Right lobe of liver (tissue), 6 donors: ENCODE data around the gene BTBD2. TPM values are rescaled to one million over a fixed set of nuclear protein-coding genes. Genes with fewer than 3 reads are reported as not detected.
A peak's percentile ranks its signal among the peaks of the same experiment; 100 is the strongest.

Source experiments
- ATAC-seq, 4 donors: fragments of 200-7000 bp; cut with Tn5 transposase; one replicate each; pipeline ENCODE4 v1.9.1; 2020; ENCODE audit warnings: mild to moderate bottlenecking in 4 of 4, moderate library complexity in 4 of 4
- DNase-seq, 3 donors: peaks; one replicate each; pipeline ENCODE4 v3.0.0-alpha.2; 2020
- H3K27ac ChIP-seq, 3 donors: fragments of 200-600 bp; one replicate each; pipeline ENCODE4 v1.8.0; 2022
- H3K27me3 ChIP-seq, 2 donors: fragments of 200-600 bp; one replicate each; pipeline ENCODE4 v1.8.0; 2022
- H3K36me3 ChIP-seq, 4 donors: fragments of 200-600 bp; sonication (generic) in 1 of 4; one replicate each; pipeline versions ENCODE4 v1.5.1 to v1.8.0; 2017 to 2022; ENCODE audit warnings: control low read depth in 1 of 4
- H3K4me1 ChIP-seq, 4 donors: fragments of 200-600 bp; sonication (generic) in 1 of 4; one replicate each; pipeline versions ENCODE4 v1.5.1 to v1.8.0; 2017 to 2022; ENCODE audit warnings: control low read depth in 1 of 4
- H3K4me3 ChIP-seq, 3 donors: fragments of 200-600 bp; one replicate each; pipeline ENCODE4 v1.8.0; 2022
- H3K9me3 ChIP-seq, 4 donors: fragments of 200-600 bp; sonication (generic) in 1 of 4; one replicate each; pipeline versions ENCODE4 v1.5.1 to v1.8.0; 2017 to 2022; ENCODE audit warnings: control low read depth in 1 of 4
- CTCF ChIP-seq, 4 donors: fragments of 200-600 bp in 3 of 4; fragments of 450-650 bp in 1 of 4; IDR thresholded peaks; one replicate each; pipeline versions ENCODE4 v1.5.1 to v1.8.0; 2016 to 2022; ENCODE audit warnings: antibody characterized with exemption in 4 of 4, mild to moderate bottlenecking in 2 of 4
- POLR2A ChIP-seq: fragments of 450-650 bp; IDR thresholded peaks from one replicate; pipeline ENCODE4 v1.6.1; 2017; ENCODE audit warnings: antibody characterized with exemption, mild to moderate bottlenecking
- WGBS: methylation state at CpG from one replicate; pipeline ENCODE4 v1.1.6; 2018; ENCODE audit warnings: low coverage, low lambda C conversion rate; ENCODE audit not compliant: insufficient coverage; ENCODE audit errors: missing lambda C conversion rate; 5-methylcytosine and 5-hydroxymethylcytosine counted together
- intact Hi-C, 2 donors: fragments of 100-400 bp; cut with DNase I; formaldehyde crosslinking; loops; one replicate each; pipeline versions ENCODE4 v1.11.2 to v1.14.1; 2022
- total RNA-seq, 6 experiments: library from RNA; depleted of rRNA in 2 of 6; stranded (reverse); fragments of >200 nt in 2 of 6; fragmentation: NEBNext Ultra II Directional in 3 of 6; extraction: Animal tissue kit (Norgen Biotek cat#: 25700) in 3 of 6; gene quantifications; one replicate each; pipeline versions ENCODE4 v1.1.0 to v1.2.4, GENCODE V29; 2016 to 2023
- donor health status: DM: no; HTN: yes; CAD: no.
- donor health status: DM: no; HTN: no; CAD: no.
- donor health status: DM: no; HTN: no; CAD: no.
- donor health status: DM: no; HTN: yes; CAD: no.
- donor health status: DM: no; HTN: yes; CAD: no.

The BTBD2 gene
- total RNA-seq, 6 experiments from 2014 or later = 22.2 to 42.6 (median 29.2) TPM

DNA sequence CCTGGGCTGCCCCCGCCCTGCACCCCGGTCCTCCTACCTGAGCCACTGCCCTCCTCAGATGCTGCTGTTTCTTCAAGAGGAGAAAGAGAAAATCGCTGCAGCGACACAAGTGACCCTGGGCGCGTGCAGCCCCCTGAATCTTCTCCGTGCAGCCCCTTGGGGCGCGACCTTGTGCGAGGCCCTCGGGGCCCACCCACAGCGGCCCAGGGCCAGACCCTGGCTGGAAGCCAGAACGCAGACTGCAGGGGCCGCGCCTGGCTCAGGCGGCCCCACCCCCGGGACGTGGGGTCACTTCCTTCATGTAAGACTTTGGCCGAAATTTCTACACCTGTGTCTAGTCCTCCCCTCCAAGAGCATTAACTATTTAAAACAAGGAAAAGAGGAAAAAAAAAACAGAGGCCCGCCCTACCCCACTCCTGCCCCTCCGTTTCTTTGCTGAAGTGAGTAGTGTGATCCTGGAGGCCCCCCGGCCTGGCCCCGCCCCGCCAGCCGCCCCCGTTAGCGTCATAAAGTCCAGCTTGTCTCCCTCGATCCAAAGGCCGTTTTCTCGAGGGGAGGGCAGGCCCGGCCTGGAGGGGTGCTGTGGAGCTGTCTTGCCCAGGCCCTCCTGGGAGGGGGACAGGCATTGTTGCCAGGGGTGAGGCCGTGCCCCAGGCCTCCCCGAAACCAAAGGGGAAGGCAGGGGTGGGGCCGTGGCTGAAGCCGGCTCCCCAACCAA, 35.3 kb downstream of the BTBD2 start:
- ATAC-seq = no peak
- WGBS = 84% methylated on average over 13 of the region's 35 CpGs

DNA sequence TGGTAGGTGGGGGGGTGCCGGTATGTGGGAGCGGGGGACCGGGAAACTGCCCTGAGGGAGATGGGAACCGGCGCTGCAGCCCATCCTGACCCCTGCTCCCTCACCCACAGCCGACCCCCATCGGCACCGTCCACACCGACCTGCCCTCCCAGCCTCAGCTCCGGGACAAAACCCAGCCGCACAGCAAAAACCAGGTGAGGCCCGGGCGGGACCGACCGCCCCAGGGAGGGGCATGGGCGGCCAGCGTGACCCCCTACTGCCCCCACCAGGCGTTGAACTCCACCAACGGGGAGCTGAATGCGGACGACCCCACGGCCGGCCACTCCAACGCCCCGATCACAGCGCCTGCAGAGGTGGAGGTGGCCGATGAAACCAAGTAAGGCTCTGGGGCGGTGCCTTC, 35.9 kb downstream of the BTBD2 start:
- Histone ChIP-seq H3K9me3 (no peaks in the 10 kb centered on the region), H3K4me3 (no peak overlapping the region), H3K36me3 (peaks cover 0 to 29% (median 8%) of the 10 kb centered on the region in 4 donors), H3K27me3 (no peaks in the 10 kb centered on the region), H3K4me1 (no peaks in the 10 kb centered on the region), H3K27ac (no peak overlapping the region)
- 100% methylated on average over 2 of the region's 28 CpGs for WGBS
- TF ChIP-seq CTCF (IDR thresholded peaks at IDR 0.05) (no peak), POLR2A (no peak)
- intact Hi-C loops = no loop called here
- ATAC-seq (no peak), DNase-seq (peak in 1 of 3 donors; percentile 51)

More for the DNA sequence above, 35.3 kb downstream of the BTBD2 start:
- no peaks in the 10 kb centered on the region for H3K27me3 ChIP-seq
- no peak overlapping the region for H3K4me3 ChIP-seq
- no peaks in the 10 kb centered on the region for H3K9me3 ChIP-seq
- peaks cover 0 to 34% (median 8%) of the 10 kb centered on the region in 4 donors for H3K36me3 ChIP-seq
- no peaks in the 10 kb centered on the region for H3K4me1 ChIP-seq
- TF ChIP-seq CTCF (IDR thresholded peaks at IDR 0.05) = no peak
- TF ChIP-seq POLR2A = no peak
- DNase-seq = no peak
- no peak overlapping the region for H3K27ac ChIP-seq
- intact Hi-C loops = no loop called here

- H3K9me3 ChIP-seq = no peaks in the 10 kb centered on the region
- intact Hi-C loops = no loop called here
- H3K36me3 ChIP-seq = peaks cover 0 to 29% (median 8%) of the 10 kb centered on the region in 4 donors
- no peak overlapping the region for H3K27ac ChIP-seq
- TF ChIP-seq CTCF (IDR thresholded peaks at IDR 0.05) = no peak
- TF ChIP-seq POLR2A = no peak
- H3K4me3 ChIP-seq = no peak overlapping the region
- no CpG with 5 or more reads among the region's 43 CpGs for WGBS
- DNase-seq = no peak
- no peak for ATAC-seq
- no peaks in the 10 kb centered on the region for H3K27me3 ChIP-seq
- H3K4me1 ChIP-seq = no peaks in the 10 kb centered on the region
Observed at GRCh38 chr19:1979017-1979416, 36.5 kb downstream of the BTBD2 start.

DNA sequence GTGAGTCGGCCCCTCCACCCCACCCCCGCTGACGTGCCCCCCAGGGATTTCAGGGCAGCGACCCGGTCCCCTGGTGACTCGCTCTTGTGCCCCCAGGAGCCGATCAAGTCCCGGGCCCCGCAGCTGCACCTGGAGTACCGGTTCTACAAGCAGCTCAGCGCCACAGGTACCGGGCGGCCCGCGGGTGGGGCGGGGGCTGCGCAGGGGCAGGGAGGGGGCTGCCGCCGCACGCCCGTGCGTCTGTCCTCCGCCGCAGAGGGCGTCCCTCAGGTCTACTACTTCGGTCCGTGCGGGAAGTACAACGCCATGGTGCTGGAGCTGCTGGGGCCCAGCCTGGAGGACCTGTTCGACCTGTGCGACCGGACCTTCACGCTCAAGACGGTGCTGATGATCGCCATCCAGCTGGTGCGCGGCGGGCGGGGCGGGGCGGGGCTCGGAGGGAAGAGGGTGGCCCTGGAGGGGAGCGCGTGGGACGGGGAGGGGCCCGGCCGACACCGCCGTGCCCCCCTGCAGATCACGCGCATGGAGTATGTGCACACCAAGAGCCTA, 37.1 kb downstream of the BTBD2 start:
- Histone ChIP-seq H3K9me3 (no peaks in the 10 kb centered on the region), H3K4me3 (no peak overlapping the region), H3K27ac (no peak overlapping the region), H3K4me1 (no peaks in the 10 kb centered on the region), H3K36me3 (peaks cover 0 to 29% (median 8%) of the 10 kb centered on the region in 4 donors), H3K27me3 (no peaks in the 10 kb centered on the region)
- no peak for TF ChIP-seq POLR2A
- TF ChIP-seq CTCF (IDR thresholded peaks at IDR 0.05) = no peak
- WGBS = 85% methylated on average over 5 of the region's 51 CpGs
- intact Hi-C loops = no loop called here
- DNase-seq (no peak), ATAC-seq (no peak)
